Dermis blood vessel endothelial cell (primary cell): ENCODE measurements around the gene FUCA1. TPM values are rescaled to one million over a fixed set of nuclear protein-coding genes. Genes with fewer than 3 reads are reported as not detected.
"Not testable (repeated sequence)": the region's sequence is repeated elsewhere in the genome, so short reads cannot be mapped to it uniquely, and the experiment has no call there.

Experiments
- DNase-seq: peaks from one replicate; pipeline ENCODE4 v3.0.0; 2010
- total RNA-seq: library from RNA; depleted of rRNA; stranded (reverse); fragments of >200 nt; gene quantifications from 2 replicates; pipeline ENCODE4 v1.2.3, GENCODE V29; 2014

Gene FUCA1
- total RNA-seq, result 10.7 and 20.6 TPM in 2 replicates

- DNase-seq, result peak; percentile 91
These were observed at the start of gene FUCA1 for GRCh38 chr1:23867895-23868556. Gene FUCA1, minus strand, starts transcription at chr1:23868290. Its CDS starts 4 bp downstream, at chr1:23868286.

GRCh38 chr1:23916209-23917131, 48.4 kb upstream of the FUCA1 start:
- peak; percentile 70 for DNase-seq

DNA sequence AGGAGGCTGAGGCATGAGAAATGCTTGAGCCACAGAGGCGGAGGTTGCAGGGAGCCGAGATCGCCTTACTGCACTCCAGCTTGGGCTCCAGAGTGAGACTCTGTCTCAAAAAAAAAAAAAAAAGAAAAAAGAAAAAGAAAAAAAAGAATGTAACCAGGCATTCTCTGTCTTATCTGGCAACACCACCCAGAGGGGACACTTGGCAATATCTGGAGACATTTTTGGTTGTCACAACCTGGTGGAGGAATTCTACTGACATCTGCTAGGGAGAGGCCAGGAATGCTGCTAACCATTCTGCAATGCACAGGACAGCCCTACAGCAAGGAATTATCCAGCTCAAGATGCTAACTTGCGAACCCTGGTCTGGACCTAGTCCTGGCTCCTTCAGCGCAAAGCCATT, 47.4 kb upstream of the FUCA1 start:
- no peak for DNase-seq

GRCh38 chr1:23914921-23915320, 46.8 kb upstream of the FUCA1 start:
- DNase-seq, result no peak

DNA sequence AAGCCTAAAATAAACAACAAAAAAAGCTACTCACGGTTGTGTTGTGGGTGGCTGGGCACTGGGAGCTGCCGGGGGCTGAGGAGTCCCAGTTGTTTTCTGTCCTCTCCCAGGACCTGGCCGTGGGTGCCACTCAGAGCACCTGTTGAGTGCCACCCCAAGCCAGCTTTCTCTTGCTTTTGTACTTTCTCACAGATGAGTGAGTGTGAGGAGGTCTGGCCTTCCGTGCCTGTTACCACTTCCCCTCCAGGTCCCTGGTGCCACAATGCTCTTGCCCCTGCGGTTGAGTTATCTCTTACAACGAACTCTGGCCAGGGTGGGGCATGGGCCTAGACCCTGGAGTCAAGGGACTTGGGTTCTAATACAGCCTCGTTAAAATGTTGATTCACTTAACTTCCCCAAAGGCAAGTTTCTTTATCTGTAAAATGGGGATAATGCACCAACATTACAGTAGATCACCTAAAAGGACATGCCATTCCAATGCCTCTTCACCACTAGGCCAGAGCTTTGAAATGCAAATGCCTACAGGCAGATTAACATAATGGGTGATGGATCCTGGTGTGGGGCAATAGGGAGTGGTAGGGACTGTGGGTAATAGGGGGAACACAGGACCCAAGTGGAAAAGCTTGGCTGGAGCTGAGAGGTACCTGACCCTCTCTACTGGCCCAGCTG, 45.3 kb upstream of the FUCA1 start, which contains the start of gene CNR2:
TSS of gene CNR2 (minus strand) at position 151 of the 669 bp plus-strand sequence. CDS start 37,745 bp downstream, outside the sequence.
- DNase-seq, result no peak

DNA sequence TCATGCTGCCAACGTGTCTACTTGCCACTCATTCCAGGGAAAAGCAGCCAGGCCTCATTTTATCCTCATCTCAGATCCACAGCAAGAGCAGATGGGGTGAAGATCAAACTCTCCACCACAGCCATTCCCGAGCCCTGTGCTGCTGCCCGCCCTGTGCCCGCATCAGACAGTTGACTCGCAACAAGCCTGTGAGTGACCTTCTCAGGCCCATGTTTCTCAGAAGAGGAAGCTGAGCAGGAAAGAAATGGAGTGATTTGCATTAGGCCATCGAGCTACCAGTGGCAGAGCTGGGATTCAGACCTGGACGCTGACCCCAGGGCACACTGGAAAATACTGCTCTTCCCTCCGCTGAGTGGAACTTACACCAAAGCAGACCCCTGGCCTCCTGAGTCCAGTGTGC, 43.8 kb upstream of the FUCA1 start:
- DNase-seq, result no peak

DNA sequence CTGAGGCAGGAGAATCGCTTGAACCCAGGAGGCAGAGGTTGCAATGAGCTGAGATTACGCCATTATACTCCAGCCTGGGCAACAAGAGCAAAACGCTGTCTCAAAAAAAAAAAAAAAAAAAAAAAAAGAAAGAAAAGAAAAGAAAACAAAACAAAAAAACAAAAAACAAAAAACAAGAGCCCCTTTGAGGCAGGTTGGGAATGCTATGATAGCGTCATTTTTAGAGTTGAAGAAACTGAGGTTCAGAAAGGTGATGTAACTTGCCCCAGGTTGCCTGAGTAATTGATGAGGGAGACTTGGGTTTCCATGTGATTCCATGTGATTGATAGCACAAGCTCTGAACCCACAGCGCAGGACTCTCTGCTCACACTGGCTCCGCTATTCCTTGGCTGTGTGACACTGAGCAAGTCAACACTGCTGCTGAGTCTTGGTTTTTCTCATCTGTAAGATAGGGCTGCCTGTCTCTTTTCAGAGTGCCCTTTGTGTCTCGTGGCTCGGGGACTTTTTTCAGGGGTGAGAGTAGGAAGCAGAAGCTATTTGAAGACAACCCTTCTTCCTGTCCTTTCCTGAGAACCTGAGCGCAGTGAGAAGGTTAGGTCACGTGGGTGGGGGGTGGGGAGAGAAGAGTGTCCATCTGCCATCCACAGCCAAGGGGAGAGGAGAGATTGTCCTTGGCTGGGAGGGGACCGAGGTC, 42.6 kb upstream of the FUCA1 start:
- DNase-seq, result no peak

GRCh38 chr1:23910144-23910543, 42.1 kb upstream of the FUCA1 start:
- DNase-seq, result no peak

DNA sequence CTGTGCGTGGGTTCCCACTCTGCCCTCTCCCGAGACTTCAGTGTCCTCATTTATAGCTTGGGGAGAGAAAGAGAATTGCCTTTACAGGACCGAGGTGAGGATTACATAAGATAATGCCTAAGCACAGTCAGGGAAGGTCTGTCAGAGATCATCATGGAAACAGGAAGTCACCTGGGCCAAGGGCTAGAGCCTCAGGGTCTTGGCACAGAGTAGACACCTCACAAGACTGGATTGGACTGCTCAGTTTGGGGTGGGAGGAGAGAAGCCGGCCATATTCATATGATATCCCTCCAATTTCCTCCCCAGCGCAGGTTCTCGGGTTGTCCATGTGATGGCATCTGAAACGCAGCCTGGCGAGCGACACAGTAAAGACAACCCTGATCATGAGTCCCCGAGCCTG, 41.3 kb upstream of the FUCA1 start:
- DNase-seq, result no peak

- no peak for DNase-seq
These were observed 40.6 kb upstream of the FUCA1 start for GRCh38 chr1:23908453-23909341.

GRCh38 chr1:23906731-23907130, 38.6 kb upstream of the FUCA1 start:
- no peak for DNase-seq

GRCh38 chr1:23905461-23906025, 37.5 kb upstream of the FUCA1 start:
- DNase-seq, result no peak

DNA sequence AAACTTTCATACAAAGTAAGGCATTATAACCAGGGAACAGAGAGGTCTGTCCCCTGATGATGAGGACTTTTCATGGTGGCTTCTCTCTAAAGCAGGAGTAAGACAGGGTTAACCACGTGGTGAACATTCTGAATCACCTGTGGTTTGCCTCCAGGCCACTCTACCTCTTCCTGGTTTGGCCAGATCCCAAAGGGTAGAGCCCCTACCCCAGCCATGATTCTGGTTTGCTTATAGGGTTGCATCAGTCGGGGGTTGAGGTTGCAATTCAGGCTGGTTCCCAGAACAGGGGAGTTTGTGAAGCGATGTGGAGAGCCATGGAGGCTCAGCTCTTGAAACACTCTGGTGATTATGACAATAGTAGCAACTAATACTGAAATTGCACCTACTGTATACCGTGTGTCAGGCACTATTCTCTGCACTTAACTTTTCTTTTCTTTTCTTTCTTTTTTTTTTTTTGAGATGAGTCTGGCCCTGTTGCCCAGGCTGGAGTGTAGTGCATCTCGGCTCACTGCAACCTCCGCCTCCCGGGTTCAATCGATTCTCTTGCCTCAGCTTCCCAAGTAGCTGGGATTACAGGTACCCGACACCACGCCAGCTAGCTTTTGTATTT, 36.8 kb upstream of the FUCA1 start:
- DNase-seq, result no peak

GRCh38 chr1:23903754-23904153, 35.7 kb upstream of the FUCA1 start:
- no peak for DNase-seq

DNA sequence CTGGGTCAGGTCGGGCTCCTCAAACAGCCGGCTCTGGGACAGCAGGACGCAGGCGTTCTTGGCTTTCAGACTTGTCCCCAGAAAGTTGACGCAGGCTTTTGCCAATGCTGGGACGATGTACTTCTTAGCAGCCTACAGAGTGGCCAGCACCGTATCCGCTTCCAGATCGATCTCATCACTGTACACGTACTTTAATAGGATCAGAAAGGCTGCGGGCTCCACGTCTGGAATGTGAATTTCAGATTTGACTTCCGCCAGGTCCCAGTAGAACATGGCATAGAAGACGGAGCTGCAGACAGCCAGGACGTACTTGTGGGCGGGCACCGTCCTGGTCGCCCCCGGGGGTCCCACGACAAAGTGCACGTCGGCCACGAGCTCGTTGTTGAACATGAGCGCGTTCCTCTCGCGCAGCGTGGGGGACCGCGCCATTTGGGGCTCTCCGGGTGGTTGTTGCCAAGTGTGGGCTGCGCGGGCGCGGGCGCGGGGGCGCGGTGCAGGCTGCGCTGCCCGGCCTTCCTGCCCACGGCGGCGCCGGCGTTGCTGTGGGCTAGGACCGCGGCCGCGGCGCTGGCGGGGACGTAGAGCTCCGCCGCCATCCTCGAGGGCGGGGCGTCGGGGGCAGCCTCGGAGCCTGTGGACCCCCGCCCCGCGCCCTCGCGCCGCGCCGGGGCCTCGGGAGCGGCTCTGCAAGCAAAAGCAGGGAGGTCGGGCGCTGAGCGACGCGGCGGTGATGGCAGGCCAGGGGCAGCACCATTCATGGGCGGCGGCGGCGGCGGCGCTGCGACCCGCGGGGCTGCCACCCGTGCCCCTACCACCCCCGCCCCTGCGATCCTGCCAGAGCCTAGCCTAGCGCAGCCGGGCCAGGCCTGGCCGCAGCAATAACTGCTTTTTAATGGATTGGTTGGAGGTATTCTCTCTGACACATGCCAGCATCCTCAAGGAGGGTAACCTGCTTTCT, 34.5 kb upstream of the FUCA1 start:
- DNase-seq, result no peak

- not testable (repeated sequence) for DNase-seq
These were observed 31.9 kb upstream of the FUCA1 start for GRCh38 chr1:23900017-23900416.

DNA sequence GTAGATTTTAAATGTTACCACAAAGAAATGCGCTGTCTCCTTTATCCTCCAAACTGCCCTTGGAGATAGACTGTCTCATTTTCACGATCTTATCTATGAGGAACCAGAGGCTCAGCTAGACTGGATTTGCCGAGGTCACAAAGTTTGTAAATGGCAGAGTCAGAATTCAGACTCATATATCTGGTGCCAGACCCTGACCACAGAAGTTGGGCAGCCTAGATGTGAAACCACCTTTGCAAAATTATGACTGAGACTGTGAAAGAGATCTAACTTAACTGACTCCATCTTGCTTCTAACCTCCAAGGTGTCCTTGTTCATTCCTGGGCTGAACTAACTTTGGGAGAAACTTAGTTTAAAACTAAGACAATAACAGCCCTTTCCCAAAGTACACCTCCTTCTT, 31.0 kb upstream of the FUCA1 start:
- DNase-seq, result no peak

DNA sequence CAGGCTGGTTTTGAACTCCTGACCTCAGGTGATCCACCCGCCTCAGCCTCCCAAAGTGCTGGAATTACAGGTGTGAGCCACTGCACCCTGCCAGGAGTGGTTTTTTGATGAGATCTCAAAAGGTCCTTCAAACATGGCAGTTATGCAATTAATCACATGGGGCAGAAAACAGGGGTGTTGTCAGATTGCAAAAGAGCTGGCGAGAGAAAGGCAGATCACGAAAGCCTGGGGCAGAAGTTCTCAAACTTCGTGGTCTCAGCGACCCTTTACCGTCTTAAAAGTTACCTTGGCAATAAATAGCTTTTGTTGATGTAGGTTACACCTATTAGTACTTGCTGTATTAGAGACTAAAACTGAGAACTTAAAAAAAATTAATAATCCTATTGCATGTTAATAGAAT, 29.0 kb upstream of the FUCA1 start:
- DNase-seq, result no peak

DNA sequence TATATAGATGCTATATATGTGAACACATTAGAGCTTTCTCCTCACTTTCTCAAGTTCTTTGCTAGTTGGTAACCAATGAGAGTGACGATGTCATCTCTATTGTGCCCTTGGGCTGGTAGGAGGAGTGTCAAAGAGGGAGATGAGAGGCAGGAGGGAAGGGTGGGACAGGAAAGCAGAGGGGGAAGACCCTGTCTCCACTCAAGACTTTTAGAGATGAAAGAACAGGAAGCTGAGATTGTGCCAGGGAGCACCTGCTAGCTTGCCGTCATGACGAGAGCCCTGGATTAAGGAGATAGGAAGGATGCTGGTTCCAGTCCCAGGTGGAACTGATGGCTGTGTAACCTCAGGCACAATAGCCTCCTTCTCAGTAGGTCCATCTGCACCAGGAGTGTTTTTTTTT, 28.4 kb upstream of the FUCA1 start:
- DNase-seq, result no peak

DNA sequence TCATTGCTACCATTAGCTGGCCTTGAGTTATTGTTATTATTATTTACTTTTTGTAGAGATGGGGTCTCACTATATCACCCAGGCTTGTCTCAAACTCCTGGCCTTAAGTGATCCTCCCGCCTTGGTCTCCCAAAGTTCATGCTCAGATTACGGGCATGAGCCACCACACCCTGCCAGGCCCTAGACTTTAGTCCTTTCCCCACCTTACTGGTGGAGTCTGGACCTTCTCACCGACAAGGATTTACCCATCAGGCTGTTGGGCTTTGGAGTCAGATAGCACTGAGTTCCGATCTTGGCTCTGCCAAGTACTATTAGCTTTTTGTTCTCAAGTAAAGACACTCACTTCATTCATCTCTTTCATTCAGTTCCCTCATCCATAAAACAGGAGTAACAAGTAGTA, 27.9 kb upstream of the FUCA1 start:
- no peak for DNase-seq
